ENCODE results near the gene COL18A1. TPM values are rescaled to one million over a fixed set of nuclear protein-coding genes. Genes with fewer than 3 reads are reported as not detected.

The COL18A1 gene
- total RNA-seq, 1 donor from 2014 or later, result 150 TPM

DNA sequence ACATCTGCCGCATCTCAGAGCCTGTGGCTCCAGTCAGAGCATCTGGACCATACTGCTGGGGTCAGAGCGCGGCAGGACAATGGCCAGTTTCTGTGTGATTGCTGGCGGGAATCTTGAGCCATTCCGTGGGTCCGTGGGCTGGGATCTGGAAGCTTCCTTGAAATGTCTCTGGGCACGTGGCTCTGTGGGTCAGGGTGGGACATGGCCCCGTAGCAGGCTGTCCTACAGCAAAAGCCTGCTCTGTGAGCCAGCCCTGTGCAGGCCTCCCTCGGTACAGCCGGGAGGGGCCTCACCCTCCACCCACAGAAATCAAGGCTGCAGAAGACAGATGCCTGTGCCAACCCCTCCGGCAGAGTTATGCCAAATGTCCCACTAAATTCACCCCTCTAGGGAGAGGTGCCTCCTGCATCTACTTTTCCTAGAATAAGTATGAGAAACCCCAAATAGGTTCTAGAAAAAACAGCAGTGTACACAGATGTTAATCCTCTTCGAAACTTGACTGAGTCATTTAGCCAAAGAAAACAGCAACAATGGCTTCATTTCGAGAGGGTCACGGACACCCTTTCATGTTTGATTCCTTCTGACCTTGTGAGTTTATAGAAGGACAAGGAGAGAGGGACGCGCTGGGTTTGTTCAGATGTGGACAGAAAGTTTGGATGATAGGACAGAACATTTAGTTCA, 27.8 kb downstream of the COL18A1 start:
- Mint-ChIP-seq H3K4me3 (peak overlapping the region; percentile 22), H3K27ac (peak overlapping the region; percentile 62), H3K27me3 (no peaks in the 10 kb centered on the region), H3K9me3 (no peaks in the 10 kb centered on the region), H3K4me1 (ENCODE audit: unreplicated experiment) (peaks cover 38% of the 10 kb centered on the region), H3K36me3 (no peaks in the 10 kb centered on the region)
- TF ChIP-seq, protein P1, sequence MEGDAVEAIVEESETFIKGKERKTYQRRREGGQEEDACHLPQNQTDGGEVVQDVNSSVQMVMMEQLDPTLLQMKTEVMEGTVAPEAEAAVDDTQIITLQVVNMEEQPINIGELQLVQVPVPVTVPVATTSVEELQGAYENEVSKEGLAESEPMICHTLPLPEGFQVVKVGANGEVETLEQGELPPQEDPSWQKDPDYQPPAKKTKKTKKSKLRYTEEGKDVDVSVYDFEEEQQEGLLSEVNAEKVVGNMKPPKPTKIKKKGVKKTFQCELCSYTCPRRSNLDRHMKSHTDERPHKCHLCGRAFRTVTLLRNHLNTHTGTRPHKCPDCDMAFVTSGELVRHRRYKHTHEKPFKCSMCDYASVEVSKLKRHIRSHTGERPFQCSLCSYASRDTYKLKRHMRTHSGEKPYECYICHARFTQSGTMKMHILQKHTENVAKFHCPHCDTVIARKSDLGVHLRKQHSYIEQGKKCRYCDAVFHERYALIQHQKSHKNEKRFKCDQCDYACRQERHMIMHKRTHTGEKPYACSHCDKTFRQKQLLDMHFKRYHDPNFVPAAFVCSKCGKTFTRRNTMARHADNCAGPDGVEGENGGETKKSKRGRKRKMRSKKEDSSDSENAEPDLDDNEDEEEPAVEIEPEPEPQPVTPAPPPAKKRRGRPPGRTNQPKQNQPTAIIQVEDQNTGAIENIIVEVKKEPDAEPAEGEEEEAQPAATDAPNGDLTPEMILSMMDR (conservative IDR thresholded peaks at IDR 0.05), result no peak
- no peak for DNase-seq (ENCODE audit: extremely low spot score, unreplicated experiment)

DNA sequence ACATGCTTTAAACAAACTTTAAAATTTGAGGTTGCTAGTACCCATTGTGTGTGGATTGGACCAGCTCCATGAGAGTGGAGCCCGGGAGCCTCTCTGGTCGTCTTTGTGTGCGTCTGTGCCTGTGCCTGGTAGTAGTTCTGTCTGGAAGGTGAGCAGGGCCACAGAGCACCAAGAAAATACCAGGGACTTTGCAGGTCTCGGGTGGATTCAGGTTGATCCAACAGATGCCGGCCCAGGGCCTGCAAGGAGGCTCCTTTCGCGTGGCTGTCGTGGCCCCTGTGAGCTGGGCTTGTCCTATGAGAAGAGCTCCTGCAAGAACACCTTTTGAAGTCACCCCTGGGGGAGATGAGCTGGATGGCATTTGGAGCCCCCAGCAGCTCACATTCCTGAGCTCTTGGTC, 28.3 kb downstream of the COL18A1 start:
- peak overlapping the region; percentile 62 for H3K27ac Mint-ChIP-seq
- H3K9me3 Mint-ChIP-seq, result no peaks in the 10 kb centered on the region

DNA sequence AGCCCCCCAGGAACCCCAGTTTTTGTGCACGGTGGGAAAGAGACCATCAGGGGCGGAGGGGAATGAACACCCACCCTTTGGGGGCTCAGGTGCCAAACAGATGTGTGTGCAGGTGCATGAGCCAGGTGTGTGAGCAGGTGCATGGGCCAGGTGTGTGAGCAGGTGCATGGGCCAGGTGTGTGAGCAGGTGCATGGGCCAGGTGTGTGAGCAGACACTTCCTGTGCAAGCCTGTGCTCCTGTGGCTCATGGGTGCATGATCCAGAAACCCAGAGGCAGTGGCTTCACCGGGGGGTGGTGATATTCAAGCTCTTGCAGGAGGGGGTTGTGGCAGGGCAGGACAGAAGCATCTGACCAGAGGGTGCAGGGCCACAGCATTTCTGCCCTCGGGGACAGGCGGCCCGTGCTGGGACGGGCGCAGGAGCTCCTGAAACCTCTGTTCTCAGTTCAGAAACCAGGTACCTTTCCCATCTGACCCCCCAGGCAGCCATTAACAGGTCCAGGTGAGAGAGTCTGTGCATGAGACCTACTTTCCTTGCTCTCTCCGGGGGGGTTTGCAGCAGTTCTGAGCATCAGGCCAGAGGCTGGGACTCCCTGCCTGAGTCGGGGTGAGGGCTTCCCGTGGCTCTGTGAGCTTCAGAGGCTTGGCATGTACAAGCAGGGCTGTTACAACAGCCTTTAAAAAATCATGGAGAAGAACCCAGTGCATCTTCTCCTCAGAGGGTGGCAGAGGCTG, 29.1 kb downstream of the COL18A1 start:
- Mint-ChIP-seq H3K4me3 (no peak overlapping the region), H3K27me3 (no peaks in the 10 kb centered on the region), H3K36me3 (no peaks in the 10 kb centered on the region), H3K27ac (no peak overlapping the region), H3K9me3 (no peaks in the 10 kb centered on the region), H3K4me1 (ENCODE audit: unreplicated experiment) (peaks cover 38% of the 10 kb centered on the region)
- no peak for DNase-seq (ENCODE audit: extremely low spot score, unreplicated experiment)
- TF ChIP-seq, protein P1 (conservative IDR thresholded peaks at IDR 0.05), result no peak

More for the DNA sequence above, 28.3 kb downstream of the COL18A1 start:
- Mint-ChIP-seq H3K36me3 (no peaks in the 10 kb centered on the region), H3K27me3 (no peaks in the 10 kb centered on the region), H3K4me1 (ENCODE audit: unreplicated experiment) (peaks cover 38% of the 10 kb centered on the region), H3K4me3 (no peak overlapping the region)
- TF ChIP-seq, protein P1 (conservative IDR thresholded peaks at IDR 0.05), result no peak
- no peak for DNase-seq (ENCODE audit: extremely low spot score, unreplicated experiment)

DNA sequence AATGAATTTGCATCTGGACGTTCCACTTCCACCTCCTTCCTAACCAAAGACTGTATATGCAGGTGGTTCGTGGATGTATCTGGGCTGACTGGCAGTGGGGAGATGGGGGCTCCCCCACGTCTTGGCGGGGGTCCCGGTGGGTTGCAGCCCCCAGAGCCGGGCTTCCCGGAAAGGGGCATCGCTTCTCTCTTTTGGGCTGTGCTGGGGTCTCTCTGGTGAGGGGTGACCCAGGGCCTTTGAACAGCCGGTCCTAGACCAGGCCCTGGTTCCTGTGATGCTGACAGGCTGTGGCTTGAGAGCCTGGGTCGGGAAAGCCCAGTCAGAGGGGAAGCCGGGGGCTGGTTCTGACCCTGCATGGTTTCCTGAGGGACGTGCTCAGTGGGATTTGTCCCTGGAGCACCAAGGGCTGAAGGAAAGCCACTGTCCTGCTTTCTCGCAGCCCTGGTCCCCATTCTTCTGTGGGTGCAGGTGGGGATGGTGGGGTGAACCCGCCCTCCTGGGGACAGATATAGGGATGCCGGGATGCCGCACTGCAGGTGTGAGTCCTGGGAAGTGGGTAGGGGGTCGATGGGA, 29.8 kb downstream of the COL18A1 start:
- TF ChIP-seq, protein P1 (conservative IDR thresholded peaks at IDR 0.05), result no peak
- Mint-ChIP-seq H3K4me3 (no peak overlapping the region), H3K4me1 (ENCODE audit: unreplicated experiment) (peaks cover 42% of the 10 kb centered on the region), H3K27ac (no peak overlapping the region), H3K9me3 (no peaks in the 10 kb centered on the region), H3K27me3 (no peaks in the 10 kb centered on the region), H3K36me3 (no peaks in the 10 kb centered on the region)
- no peak for DNase-seq (ENCODE audit: extremely low spot score, unreplicated experiment)

DNA sequence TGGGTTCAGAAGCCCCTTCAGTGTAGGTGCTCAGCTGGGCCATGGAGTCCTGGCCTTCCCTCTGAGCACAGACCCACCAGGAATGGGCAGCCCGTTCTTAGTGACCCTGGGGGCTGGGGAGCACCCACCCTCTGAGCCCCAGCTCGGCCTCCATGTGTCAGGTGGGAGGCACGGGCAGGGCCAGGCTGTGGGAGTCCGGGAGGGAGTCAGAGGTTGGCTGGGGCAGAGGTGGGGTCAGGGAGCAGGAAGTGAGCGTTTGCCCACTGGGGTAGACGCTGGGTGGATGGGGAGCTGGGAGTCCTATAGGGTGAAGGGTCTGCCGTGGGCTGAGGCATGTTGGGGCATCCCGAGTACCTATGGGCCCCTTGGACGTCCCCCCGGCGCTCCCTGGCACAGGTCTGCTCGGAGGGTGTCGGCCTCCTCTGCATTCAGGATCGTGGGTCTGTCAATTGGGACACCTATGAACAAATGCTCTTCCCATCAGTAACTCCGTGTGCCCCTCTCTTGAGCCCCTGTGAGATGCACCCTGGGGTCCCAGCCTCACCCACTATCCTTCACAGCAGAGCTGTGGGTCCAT, 30.5 kb downstream of the COL18A1 start:
- Mint-ChIP-seq H3K4me3 (no peak overlapping the region), H3K27me3 (no peaks in the 10 kb centered on the region), H3K9me3 (no peaks in the 10 kb centered on the region), H3K4me1 (ENCODE audit: unreplicated experiment) (peaks cover 35% of the 10 kb centered on the region), H3K27ac (no peak overlapping the region), H3K36me3 (no peaks in the 10 kb centered on the region)
- DNase-seq (ENCODE audit: extremely low spot score, unreplicated experiment), result no peak
- TF ChIP-seq, protein P1 (conservative IDR thresholded peaks at IDR 0.05), result no peak
